HG02885 (cell line): ENCODE results near the gene JHY.

Source experiments
- ATAC-seq: cut with Tn5 transposase; IDR thresholded peaks from one replicate; pipeline ENCODE4 v1.9.1; 2021; ENCODE audit warnings: mild to moderate bottlenecking; ENCODE audit not compliant: unreplicated experiment, poor library complexity

JHY gene

GRCh38 chr11:123000721-123001120 is 118.2 kb downstream of the JHY start:
- no peak for ATAC-seq

- ATAC-seq: no peak
These were observed 124.4 kb downstream of the JHY start for GRCh38 chr11:123006860-123007542.
